GM12878 (cell line): Measurements from ENCODE around the gene PSMA2.

Source experiments
- CEBPB ChIP-seq, 2 experiments: fragments of 150-350 bp in 1 of 2; IDR thresholded peaks; 2 replicates each; pipeline ENCODE4 v1.6.1; 2012 to 2014; ENCODE audit warnings: low read depth in 2 of 2, low read length in 2 of 2, borderline replicate concordance in 1 of 2, inconsistent platforms in 1 of 2
- DPF2 ChIP-seq: fragments of 450-650 bp; IDR thresholded peaks from 2 replicates; pipeline ENCODE4 v1.6.1; 2017; ENCODE audit warnings: mild to moderate bottlenecking
- EGR1 ChIP-seq, 2 experiments: IDR thresholded peaks; 1 replicate in 1 of 2; 2 replicates in 1 of 2; pipeline ENCODE4 v1.6.1; 2011 to 2012; ENCODE audit warnings: low read depth in 2 of 2, low read length in 2 of 2, borderline replicate concordance in 1 of 2, mild to moderate bottlenecking in 1 of 2, moderate library complexity in 1 of 2
- EP300 ChIP-seq, 2 experiments: fragments of 150-350 bp in 1 of 2; IDR thresholded peaks; 2 replicates each; pipeline ENCODE4 v1.6.1; 2011 to 2012; ENCODE audit warnings: low read depth in 2 of 2, low read length in 2 of 2, borderline replicate concordance in 1 of 2, improper control_type of control experiment in 1 of 2, inconsistent platforms in 1 of 2; ENCODE audit not compliant: control insufficient read depth in 1 of 2
- FOXM1 ChIP-seq: IDR thresholded peaks from 2 replicates; pipeline ENCODE4 v1.6.1; 2012; ENCODE audit warnings: low read depth, mild to moderate bottlenecking, inconsistent platforms, low read length, moderate library complexity
- MEF2B ChIP-seq: fragments of 450-650 bp; IDR thresholded peaks from 2 replicates; pipeline ENCODE4 v1.6.1; 2018; ENCODE audit warnings: mild to moderate bottlenecking, moderate library complexity; ENCODE audit not compliant: partially characterized antibody, poor library complexity, severe bottlenecking
- PML ChIP-seq: IDR thresholded peaks from 2 replicates; pipeline ENCODE4 v1.6.1; 2012; ENCODE audit warnings: low read length, inconsistent platforms
- RFX5 ChIP-seq: IDR thresholded peaks from 2 replicates; pipeline ENCODE4 v1.6.1; 2011; ENCODE audit warnings: low read depth, low read length, improper control_type of control experiment
- SIN3A ChIP-seq: IDR thresholded peaks from 2 replicates; pipeline ENCODE4 v1.6.1; 2012; ENCODE audit warnings: low read depth, low read length, improper control_type of control experiment
- SMAD1 ChIP-seq: fragments of 450-650 bp; IDR thresholded peaks from 2 replicates; pipeline ENCODE4 v1.6.1; 2018; ENCODE audit warnings: mild to moderate bottlenecking, low read depth; ENCODE audit not compliant: partially characterized antibody
- SMARCA5 ChIP-seq: fragments of 450-650 bp; IDR thresholded peaks from 2 replicates; pipeline ENCODE4 v1.6.1; 2017; ENCODE audit warnings: mild to moderate bottlenecking

GRCh38 chr7:42893346-42894240 is 38.4 kb downstream of the PSMA2 start:
- TF ChIP-seq EP300 (IDR thresholded peaks at IDR 0.05; ENCODE audit: borderline replicate concordance in 1 of 2, control insufficient read depth in 1 of 2, low read depth in 2 of 2, low read length in 2 of 2) (no peak), DPF2 (no peak), MEF2B (no peak), FOXM1 (no peak), SMARCA5 (no peak), PML (no peak), SIN3A (no peak), EGR1 (IDR thresholded peaks at IDR 0.05; ENCODE audit: borderline replicate concordance in 1 of 2, low read depth in 2 of 2, low read length in 2 of 2) (no peak), SMAD1 (no peak), RFX5 (no peak), CEBPB (IDR thresholded peaks at IDR 0.05; ENCODE audit: borderline replicate concordance in 1 of 2, low read depth in 2 of 2, low read length in 2 of 2) (no peak)
